ENCODE measurements around the gene CACNG3.

GRCh38 chr16:24332178-24332577, 76.0 kb downstream of the CACNG3 start:
- TF ChIP-seq CTCF (IDR thresholded peaks at IDR 0.05 in 8 of 11, conservative IDR thresholded peaks at IDR 0.05 in 3 of 11) = no peak
- no peak for TF ChIP-seq POLR2AphosphoS5 (IDR thresholded peaks at IDR 0.05)

Measured in spleen (tissue), 7 donors.